Prostate gland (tissue), 2 donors: ENCODE measurements around the gene ST8SIA3. TPM values are rescaled to one million over a fixed set of nuclear protein-coding genes. Genes with fewer than 3 reads are reported as not detected.

Experiments
- DNase-seq: peaks from one replicate; pipeline ENCODE4 v3.0.0-alpha.2; 2019; ENCODE audit warnings: low spot score
- H3K27ac ChIP-seq, 2 donors: fragments of 200-600 bp; sonication (generic); 2 replicates each; pipeline ENCODE4 v1.5.1; 2017 to 2019
- H3K27me3 ChIP-seq: fragments of 200-600 bp; sonication (generic); replicated peaks from 2 replicates; pipeline ENCODE4 v1.5.1; 2019; ENCODE audit not compliant: insufficient read depth
- H3K36me3 ChIP-seq, 2 donors: fragments of 200-600 bp; sonication (generic); 1 replicate in 1 of 2; 2 replicates in 1 of 2; pipeline versions ENCODE4 v1.5.1 to v1.8.1; 2017 to 2019
- H3K4me1 ChIP-seq: fragments of 200-600 bp; sonication (generic); replicated peaks from 2 replicates; pipeline ENCODE4 v1.5.1; 2019
- H3K4me3 ChIP-seq, 2 donors: fragments of 200-600 bp; sonication (generic); 2 replicates each; pipeline ENCODE4 v1.5.1; 2017 to 2019
- H3K9me3 ChIP-seq: fragments of 200-600 bp; sonication (generic); 2 replicates; pipeline ENCODE4 v1.5.1; 2017
- POLR2A ChIP-seq: fragments of 450-650 bp; IDR thresholded peaks from one replicate; pipeline ENCODE4 v1.6.1; 2016; ENCODE audit warnings: antibody characterized with exemption, mild to moderate bottlenecking
- POLR2AphosphoS5 ChIP-seq: sonication (generic); formaldehyde crosslinking; IDR thresholded peaks from one replicate; pipeline ENCODE4 v1.6.1; 2017; ENCODE audit warnings: antibody characterized with exemption
- WGBS: methylation state at CpG from one replicate; pipeline ENCODE4 v1.1.5; 2018; 5-methylcytosine and 5-hydroxymethylcytosine counted together
- intact Hi-C: fragments of 100-400 bp; cut with DNase I; formaldehyde crosslinking; loops from one replicate; pipeline ENCODE4 v1.14.2; 2022
- total RNA-seq, 2 donors: library from RNA; depleted of rRNA; stranded (reverse); fragments of >200 nt; gene quantifications; one replicate each; pipeline ENCODE4 v1.1.0, GENCODE V29; 2016
- TF ChIP-seq, protein P1 (sequence below), 4 experiments: fragments of 200-600 bp in 2 of 4; fragments of 450-650 bp in 2 of 4; sonication (generic) in 2 of 4; IDR thresholded peaks; 1 replicate in 3 of 4; 2 replicates in 1 of 4; pipeline ENCODE4 v1.5.1; 2016 to 2019; ENCODE audit warnings: antibody characterized with exemption in 4 of 4, mild to moderate bottlenecking in 2 of 4, moderate library complexity in 2 of 4

The ST8SIA3 gene, protein sequence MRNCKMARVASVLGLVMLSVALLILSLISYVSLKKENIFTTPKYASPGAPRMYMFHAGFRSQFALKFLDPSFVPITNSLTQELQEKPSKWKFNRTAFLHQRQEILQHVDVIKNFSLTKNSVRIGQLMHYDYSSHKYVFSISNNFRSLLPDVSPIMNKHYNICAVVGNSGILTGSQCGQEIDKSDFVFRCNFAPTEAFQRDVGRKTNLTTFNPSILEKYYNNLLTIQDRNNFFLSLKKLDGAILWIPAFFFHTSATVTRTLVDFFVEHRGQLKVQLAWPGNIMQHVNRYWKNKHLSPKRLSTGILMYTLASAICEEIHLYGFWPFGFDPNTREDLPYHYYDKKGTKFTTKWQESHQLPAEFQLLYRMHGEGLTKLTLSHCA
- 10 to 100 TPM in 1 of 2 donors, not detected in 1; 13.1 TPM for total RNA-seq

DNA sequence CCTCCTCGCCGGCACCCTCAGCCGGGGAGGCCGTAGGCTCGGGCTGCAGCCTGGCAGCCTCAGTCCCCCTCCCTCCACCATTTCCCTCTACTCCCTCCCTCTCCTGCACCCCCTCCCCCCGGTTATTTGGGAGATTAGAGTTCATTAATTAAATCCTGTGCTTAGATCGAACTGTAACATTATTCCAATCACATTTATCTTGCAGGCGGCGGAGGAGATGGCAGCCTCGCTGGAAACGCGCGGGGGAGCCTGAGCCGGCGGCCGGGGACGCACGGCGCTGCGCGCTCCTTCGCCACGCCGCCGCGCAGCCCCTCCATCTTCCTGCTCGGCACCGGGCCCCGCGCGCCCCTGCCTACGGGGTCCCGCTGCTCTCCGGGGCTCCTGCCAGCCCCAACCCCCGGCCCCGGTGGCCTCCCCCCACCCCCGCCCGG lies at the start of gene ST8SIA3:
Gene ST8SIA3 (plus strand): TSS at position 287 of the 431 bp plus-strand sequence. CDS start 290 bp downstream, outside the sequence.
- no peaks in the 10 kb centered on the region for H3K4me1 ChIP-seq
- DNase-seq = no peak
- intact Hi-C loops = no loop called here
- no peak within 1 kb of the TSS for H3K4me3 ChIP-seq
- H3K9me3 ChIP-seq = no peaks in the 10 kb centered on the region
- H3K36me3 ChIP-seq = no peaks in the 10 kb centered on the region
- WGBS = 6% methylated on average over 37 of the region's 38 CpGs
- TF ChIP-seq, protein P1, sequence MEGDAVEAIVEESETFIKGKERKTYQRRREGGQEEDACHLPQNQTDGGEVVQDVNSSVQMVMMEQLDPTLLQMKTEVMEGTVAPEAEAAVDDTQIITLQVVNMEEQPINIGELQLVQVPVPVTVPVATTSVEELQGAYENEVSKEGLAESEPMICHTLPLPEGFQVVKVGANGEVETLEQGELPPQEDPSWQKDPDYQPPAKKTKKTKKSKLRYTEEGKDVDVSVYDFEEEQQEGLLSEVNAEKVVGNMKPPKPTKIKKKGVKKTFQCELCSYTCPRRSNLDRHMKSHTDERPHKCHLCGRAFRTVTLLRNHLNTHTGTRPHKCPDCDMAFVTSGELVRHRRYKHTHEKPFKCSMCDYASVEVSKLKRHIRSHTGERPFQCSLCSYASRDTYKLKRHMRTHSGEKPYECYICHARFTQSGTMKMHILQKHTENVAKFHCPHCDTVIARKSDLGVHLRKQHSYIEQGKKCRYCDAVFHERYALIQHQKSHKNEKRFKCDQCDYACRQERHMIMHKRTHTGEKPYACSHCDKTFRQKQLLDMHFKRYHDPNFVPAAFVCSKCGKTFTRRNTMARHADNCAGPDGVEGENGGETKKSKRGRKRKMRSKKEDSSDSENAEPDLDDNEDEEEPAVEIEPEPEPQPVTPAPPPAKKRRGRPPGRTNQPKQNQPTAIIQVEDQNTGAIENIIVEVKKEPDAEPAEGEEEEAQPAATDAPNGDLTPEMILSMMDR (IDR thresholded peaks at IDR 0.05) = no peak
- TF ChIP-seq POLR2AphosphoS5 = no peak
- TF ChIP-seq POLR2A = no peak
- no peak within 1 kb of the TSS for H3K27ac ChIP-seq
- peaks cover 24% of the 10 kb centered on the region for H3K27me3 ChIP-seq

DNA sequence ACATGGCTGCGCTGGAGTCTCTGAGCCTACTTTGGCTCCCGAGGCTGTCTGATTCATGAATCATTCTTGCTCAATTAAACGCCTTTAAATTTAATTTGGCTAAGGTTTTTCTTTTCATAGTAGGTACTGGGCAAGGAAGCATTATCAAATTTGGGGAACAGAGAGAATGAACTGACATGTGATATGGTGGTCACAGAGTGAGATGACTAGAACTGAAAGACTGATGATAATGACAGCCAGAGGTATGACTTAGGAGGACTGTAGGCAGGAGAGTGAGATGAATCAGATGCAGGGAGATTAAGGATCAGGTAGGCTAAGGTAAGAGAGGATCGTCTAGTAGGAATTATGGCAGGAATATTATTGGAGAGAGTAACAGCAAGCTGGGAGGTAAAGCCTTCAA lies 40.9 kb upstream of the ST8SIA3 start:
- no peak overlapping the region for H3K27ac ChIP-seq
- no peaks in the 10 kb centered on the region for H3K36me3 ChIP-seq
- H3K27me3 ChIP-seq = no peaks in the 10 kb centered on the region
- H3K4me1 ChIP-seq = no peaks in the 10 kb centered on the region
- intact Hi-C loops = no loop called here
- H3K4me3 ChIP-seq = no peak overlapping the region
- TF ChIP-seq POLR2A = no peak
- TF ChIP-seq, protein P1 (IDR thresholded peaks at IDR 0.05) = no peak
- TF ChIP-seq POLR2AphosphoS5 = no peak
- DNase-seq = no peak
- 86% methylated on average over 4 of the region's 4 CpGs for WGBS
- no peaks in the 10 kb centered on the region for H3K9me3 ChIP-seq

DNA sequence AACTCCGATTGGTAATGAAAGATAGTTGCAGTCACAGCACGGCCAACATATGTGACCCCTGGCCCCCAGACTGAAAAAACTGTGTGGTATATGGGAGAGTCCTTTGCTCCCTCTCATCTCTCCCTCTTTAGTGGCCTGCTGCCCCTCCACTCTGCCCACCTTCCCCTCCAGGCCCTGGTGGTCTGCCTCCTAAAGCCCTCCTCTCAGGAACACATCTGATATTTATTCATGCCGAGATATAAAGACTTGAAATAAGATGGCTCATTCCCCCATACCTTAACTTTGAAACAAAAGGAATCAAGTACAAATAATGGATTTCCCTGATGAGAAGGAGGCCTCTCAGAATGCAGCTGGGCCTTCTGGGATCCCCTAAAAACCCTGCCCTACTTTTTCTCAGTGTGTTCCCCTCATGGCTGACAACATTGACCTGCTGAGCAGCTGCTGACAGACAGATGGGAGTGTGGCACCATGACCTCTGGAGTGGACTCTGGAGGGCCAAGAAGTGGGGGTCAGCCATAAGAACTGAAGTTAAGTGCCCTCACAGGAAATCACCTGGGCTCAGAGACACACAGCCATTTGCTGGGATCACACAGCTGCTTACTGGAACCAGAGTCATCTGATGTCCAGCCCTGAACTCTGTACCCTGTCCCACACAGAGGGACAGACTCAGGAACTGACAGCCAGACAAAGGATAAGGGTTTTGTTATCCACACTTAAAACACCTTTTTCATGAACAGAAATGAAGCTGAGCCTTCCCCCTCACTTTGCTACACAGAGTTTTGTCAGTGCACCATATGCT lies 39.8 kb upstream of the ST8SIA3 start:
- no peaks in the 10 kb centered on the region for H3K4me1 ChIP-seq
- no peak overlapping the region for H3K4me3 ChIP-seq
- WGBS = 86% methylated on average over 3 of the region's 3 CpGs
- H3K36me3 ChIP-seq = no peaks in the 10 kb centered on the region
- H3K27ac ChIP-seq = no peak overlapping the region
- no peaks in the 10 kb centered on the region for H3K9me3 ChIP-seq
- TF ChIP-seq POLR2A (no peak), POLR2AphosphoS5 (no peak)
- TF ChIP-seq, protein P1 (IDR thresholded peaks at IDR 0.05) = no peak
- H3K27me3 ChIP-seq = no peaks in the 10 kb centered on the region
- intact Hi-C loops = no loop called here
- DNase-seq = no peak

DNA sequence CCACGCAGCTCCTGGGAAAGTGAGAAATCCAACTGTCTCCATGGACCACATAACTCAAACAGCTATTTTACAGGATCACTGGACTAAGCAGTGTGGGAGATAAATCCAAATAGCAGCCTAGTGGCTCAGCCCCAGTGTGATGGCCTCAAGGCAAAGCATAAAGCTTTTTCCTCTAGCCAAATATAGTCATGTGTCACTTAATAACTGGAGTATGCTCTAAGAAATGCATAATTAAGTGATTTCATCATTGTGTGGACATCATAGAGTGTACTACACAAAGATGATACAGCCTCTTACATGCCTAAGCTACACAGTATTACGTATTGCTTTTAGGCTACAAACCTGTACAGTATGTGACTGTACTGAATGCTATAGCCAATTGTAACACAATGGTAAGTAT lies 31.8 kb upstream of the ST8SIA3 start:
- intact Hi-C loops = no loop called here
- H3K27me3 ChIP-seq = no peaks in the 10 kb centered on the region
- WGBS = 61% methylated on average over 2 of the region's 2 CpGs
- DNase-seq = no peak
- no peaks in the 10 kb centered on the region for H3K4me1 ChIP-seq
- H3K27ac ChIP-seq = no peak overlapping the region
- H3K36me3 ChIP-seq = no peaks in the 10 kb centered on the region
- no peak overlapping the region for H3K4me3 ChIP-seq
- TF ChIP-seq POLR2A = no peak
- TF ChIP-seq, protein P1 (IDR thresholded peaks at IDR 0.05) = no peak
- TF ChIP-seq POLR2AphosphoS5 = no peak
- H3K9me3 ChIP-seq = no peaks in the 10 kb centered on the region
